ENCODE measurements around the gene CD274.

- TF ChIP-seq, protein P1, sequence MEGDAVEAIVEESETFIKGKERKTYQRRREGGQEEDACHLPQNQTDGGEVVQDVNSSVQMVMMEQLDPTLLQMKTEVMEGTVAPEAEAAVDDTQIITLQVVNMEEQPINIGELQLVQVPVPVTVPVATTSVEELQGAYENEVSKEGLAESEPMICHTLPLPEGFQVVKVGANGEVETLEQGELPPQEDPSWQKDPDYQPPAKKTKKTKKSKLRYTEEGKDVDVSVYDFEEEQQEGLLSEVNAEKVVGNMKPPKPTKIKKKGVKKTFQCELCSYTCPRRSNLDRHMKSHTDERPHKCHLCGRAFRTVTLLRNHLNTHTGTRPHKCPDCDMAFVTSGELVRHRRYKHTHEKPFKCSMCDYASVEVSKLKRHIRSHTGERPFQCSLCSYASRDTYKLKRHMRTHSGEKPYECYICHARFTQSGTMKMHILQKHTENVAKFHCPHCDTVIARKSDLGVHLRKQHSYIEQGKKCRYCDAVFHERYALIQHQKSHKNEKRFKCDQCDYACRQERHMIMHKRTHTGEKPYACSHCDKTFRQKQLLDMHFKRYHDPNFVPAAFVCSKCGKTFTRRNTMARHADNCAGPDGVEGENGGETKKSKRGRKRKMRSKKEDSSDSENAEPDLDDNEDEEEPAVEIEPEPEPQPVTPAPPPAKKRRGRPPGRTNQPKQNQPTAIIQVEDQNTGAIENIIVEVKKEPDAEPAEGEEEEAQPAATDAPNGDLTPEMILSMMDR (conservative IDR thresholded peaks at IDR 0.05 in 1 of 2, IDR thresholded peaks at IDR 0.05 in 1 of 2; ENCODE audit: low read depth in 1 of 2, low read length in 2 of 2), result no peak
- no peak for TF ChIP-seq EZH2 (IDR thresholded peaks at IDR 0.05; ENCODE audit: low read length, missing control alignments)
Measured at GRCh38 chr9:5478206-5478605, 27.9 kb downstream of the CD274 start.

Data from fibroblast of lung (primary cell).